ENCODE data around the gene ADAMTS17. TPM values are rescaled to one million over a fixed set of nuclear protein-coding genes. Genes with fewer than 3 reads are reported as not detected.
A peak's percentile ranks its signal among the peaks of the same experiment; 100 is the strongest.

ADAMTS17 gene
- total RNA-seq, 1 experiment from 2014 or later: 4.2 TPM

DNA sequence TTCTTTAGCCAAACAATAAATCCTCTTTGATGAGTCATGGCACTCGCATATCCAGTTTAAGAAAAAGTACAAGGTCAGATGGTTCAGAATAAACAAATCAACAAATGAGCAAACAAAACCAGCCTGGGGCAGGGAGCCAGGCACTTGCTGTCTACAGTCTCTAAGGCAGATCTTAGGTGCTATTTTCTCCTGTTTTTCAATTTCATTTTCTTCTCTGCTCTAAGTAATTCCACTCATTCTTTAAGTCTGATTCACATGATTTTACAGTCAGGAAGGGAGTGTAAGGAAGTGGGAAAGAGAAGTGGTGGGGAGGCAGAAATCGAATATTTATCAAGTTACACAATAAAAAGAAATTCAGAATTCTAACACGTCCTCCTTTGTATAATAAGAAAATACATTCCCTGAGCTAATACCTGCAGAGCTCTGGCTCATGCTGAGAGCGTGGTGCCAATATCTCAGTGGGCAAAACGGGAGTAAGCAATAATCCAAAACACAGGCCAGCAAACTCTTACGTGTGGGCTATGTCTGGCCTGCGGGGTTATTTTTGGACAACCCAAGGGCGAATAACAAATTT is 298.6 kb downstream of the ADAMTS17 start:
- H4K20me1 ChIP-seq (ENCODE audit: insufficient read depth): no peaks in the 10 kb centered on the region
- no peaks in the 10 kb centered on the region for H3K27me3 ChIP-seq (ENCODE audit: insufficient read depth, low read length)
- DNase-seq (ENCODE audit: low read depth, low spot score): peak; percentile 33
- BruUV-seq (replicated peaks): no TSS peak
- peak overlapping the region; percentile 46 for H3K9ac ChIP-seq (ENCODE audit: low read length)
- peak; percentile 79 for ATAC-seq
- H3K4me1 ChIP-seq (ENCODE audit: control insufficient read depth in 1 of 2, insufficient read depth in 2 of 2, low read length in 2 of 2): peaks cover 25 to 27% of the 10 kb centered on the region in 2 experiments
- H3K4me3 ChIP-seq (replicated peaks in 1 of 2; ENCODE audit: low read depth in 1 of 2, low read length in 2 of 2): peak overlapping the region; percentile 15 to 46; a peak in 3 of 4 replicates
- no peaks in the 10 kb centered on the region for H3K9me2 ChIP-seq (ENCODE audit: insufficient read depth)
- peak overlapping the region; percentile 78 for H3K4me2 ChIP-seq (ENCODE audit: low read length)
- ChIA-PET CTCF (no interaction called here), POLR2A (no interaction called here), RAD21 (ENCODE audit: low non-redundant PET in 1 of 2, low total read pairs in 2 of 2, uncharacterized antibody in 2 of 2, unreplicated experiment in 2 of 2) (no interaction called here)
- H3K9me3 ChIP-seq (ENCODE audit: control insufficient read depth in 1 of 2, insufficient read depth in 1 of 2, low read depth in 1 of 2, low read length in 2 of 2): no peaks in the 10 kb centered on the region
- TF ChIP-seq JUND (IDR thresholded peaks at IDR 0.05) (peak; percentile 74), SP1 (IDR thresholded peaks at IDR 0.05; ENCODE audit: low read depth) (peak; percentile 79), RAD21 (IDR thresholded peaks at IDR 0.05; ENCODE audit: low read depth) (no peak), POLR2A (IDR thresholded peaks at IDR 0.05; ENCODE audit: borderline replicate concordance, extremely low read depth, insufficient read depth, insufficient read length) (no peak), CEBPB (IDR thresholded peaks at IDR 0.05; ENCODE audit: low read depth) (peak; percentile 51), ELF1 (IDR thresholded peaks at IDR 0.05; ENCODE audit: borderline replicate concordance, low read depth) (peak; percentile 14; the same call in 1 of the 2 replicates), FOSL1 (IDR thresholded peaks at IDR 0.05; ENCODE audit: low read depth) (peak; percentile 81), SRF (IDR thresholded peaks at IDR 0.05; ENCODE audit: low read depth) (no peak)
- H2AFZ ChIP-seq (ENCODE audit: low read depth, low read length, poor library complexity, severe bottlenecking): peak overlapping the region; percentile 86
- no peaks in the 10 kb centered on the region for H3K79me2 ChIP-seq (ENCODE audit: insufficient read depth, low read length)
- no peaks in the 10 kb centered on the region for H3K36me3 ChIP-seq (ENCODE audit: control insufficient read depth in 1 of 2, insufficient read depth in 2 of 2, low read length in 2 of 2)
- intact Hi-C loops (cut with micrococcal nuclease): loop anchor here (5.0 kb wide), 1 partner anchor 294 kb away; no protein-coding TSS in a partner anchor
- H3K27ac ChIP-seq (ENCODE audit: low read depth, low read length): peak overlapping the region; percentile 63

DNA sequence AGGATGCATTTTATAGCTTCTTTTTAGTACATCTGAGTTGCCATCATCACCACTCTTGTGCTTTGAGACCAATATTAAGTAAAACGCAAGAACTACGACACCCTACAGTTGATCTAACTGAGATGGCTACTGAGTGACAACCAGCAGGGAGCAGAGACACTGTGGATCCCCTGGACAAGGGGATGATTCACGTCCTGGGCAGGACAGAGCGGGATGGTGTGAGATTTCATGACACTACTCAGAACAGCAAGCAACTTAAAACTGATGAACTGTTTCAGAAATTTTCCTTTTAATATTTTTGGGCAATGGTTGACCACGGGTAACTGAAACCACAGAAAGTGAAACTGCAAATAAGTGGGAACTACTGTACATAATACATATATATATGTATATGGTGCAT is 299.2 kb downstream of the ADAMTS17 start:
- ChIA-PET POLR2A (no interaction called here), CTCF (no interaction called here), RAD21 (ENCODE audit: low non-redundant PET in 1 of 2, low total read pairs in 2 of 2, uncharacterized antibody in 2 of 2, unreplicated experiment in 2 of 2) (no interaction called here)
- H3K9me3 ChIP-seq (ENCODE audit: control insufficient read depth in 1 of 2, insufficient read depth in 1 of 2, low read depth in 1 of 2, low read length in 2 of 2): no peaks in the 10 kb centered on the region
- no peaks in the 10 kb centered on the region for H3K36me3 ChIP-seq (ENCODE audit: control insufficient read depth in 1 of 2, insufficient read depth in 2 of 2, low read length in 2 of 2)
- peaks cover 25 to 27% of the 10 kb centered on the region in 2 experiments for H3K4me1 ChIP-seq (ENCODE audit: control insufficient read depth in 1 of 2, insufficient read depth in 2 of 2, low read length in 2 of 2)
- DNase-seq (ENCODE audit: low read depth, low spot score) (no peak), ATAC-seq (peak; percentile 64)
- peak overlapping the region; percentile 46 for H3K9ac ChIP-seq (ENCODE audit: low read length)
- H3K79me2 ChIP-seq (ENCODE audit: insufficient read depth, low read length): no peaks in the 10 kb centered on the region
- peak overlapping the region in 1 of 2 experiments; percentile 46; a peak in 2 of 4 replicates for H3K4me3 ChIP-seq (replicated peaks in 1 of 2; ENCODE audit: low read depth in 1 of 2, low read length in 2 of 2)
- intact Hi-C loops (cut with micrococcal nuclease): loop anchor here (5.0 kb wide), 1 partner anchor 295 kb away; no protein-coding TSS in a partner anchor
- no peaks in the 10 kb centered on the region for H3K9me2 ChIP-seq (ENCODE audit: insufficient read depth)
- H3K4me2 ChIP-seq (ENCODE audit: low read length): peak overlapping the region; percentile 78
- H4K20me1 ChIP-seq (ENCODE audit: insufficient read depth): no peaks in the 10 kb centered on the region
- H3K27me3 ChIP-seq (ENCODE audit: insufficient read depth, low read length): no peaks in the 10 kb centered on the region
- peak overlapping the region; percentile 63 for H3K27ac ChIP-seq (ENCODE audit: low read depth, low read length)
- TF ChIP-seq CEBPB (IDR thresholded peaks at IDR 0.05; ENCODE audit: low read depth): no peak
- no peak for TF ChIP-seq ZNF274 (IDR thresholded peaks at IDR 0.05; ENCODE audit: low read depth, low read length)
- TF ChIP-seq SIN3A (IDR thresholded peaks at IDR 0.05; ENCODE audit: low read depth): no peak
- TF ChIP-seq, protein P1, sequence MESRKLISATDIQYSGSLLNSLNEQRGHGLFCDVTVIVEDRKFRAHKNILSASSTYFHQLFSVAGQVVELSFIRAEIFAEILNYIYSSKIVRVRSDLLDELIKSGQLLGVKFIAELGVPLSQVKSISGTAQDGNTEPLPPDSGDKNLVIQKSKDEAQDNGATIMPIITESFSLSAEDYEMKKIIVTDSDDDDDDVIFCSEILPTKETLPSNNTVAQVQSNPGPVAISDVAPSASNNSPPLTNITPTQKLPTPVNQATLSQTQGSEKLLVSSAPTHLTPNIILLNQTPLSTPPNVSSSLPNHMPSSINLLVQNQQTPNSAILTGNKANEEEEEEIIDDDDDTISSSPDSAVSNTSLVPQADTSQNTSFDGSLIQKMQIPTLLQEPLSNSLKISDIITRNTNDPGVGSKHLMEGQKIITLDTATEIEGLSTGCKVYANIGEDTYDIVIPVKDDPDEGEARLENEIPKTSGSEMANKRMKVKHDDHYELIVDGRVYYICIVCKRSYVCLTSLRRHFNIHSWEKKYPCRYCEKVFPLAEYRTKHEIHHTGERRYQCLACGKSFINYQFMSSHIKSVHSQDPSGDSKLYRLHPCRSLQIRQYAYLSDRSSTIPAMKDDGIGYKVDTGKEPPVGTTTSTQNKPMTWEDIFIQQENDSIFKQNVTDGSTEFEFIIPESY (IDR thresholded peaks at IDR 0.05; ENCODE audit: extremely low read depth, insufficient replicate concordance, low read length): no peak
- TF ChIP-seq SRF (IDR thresholded peaks at IDR 0.05; ENCODE audit: low read depth): no peak
- TF ChIP-seq, protein P2, sequence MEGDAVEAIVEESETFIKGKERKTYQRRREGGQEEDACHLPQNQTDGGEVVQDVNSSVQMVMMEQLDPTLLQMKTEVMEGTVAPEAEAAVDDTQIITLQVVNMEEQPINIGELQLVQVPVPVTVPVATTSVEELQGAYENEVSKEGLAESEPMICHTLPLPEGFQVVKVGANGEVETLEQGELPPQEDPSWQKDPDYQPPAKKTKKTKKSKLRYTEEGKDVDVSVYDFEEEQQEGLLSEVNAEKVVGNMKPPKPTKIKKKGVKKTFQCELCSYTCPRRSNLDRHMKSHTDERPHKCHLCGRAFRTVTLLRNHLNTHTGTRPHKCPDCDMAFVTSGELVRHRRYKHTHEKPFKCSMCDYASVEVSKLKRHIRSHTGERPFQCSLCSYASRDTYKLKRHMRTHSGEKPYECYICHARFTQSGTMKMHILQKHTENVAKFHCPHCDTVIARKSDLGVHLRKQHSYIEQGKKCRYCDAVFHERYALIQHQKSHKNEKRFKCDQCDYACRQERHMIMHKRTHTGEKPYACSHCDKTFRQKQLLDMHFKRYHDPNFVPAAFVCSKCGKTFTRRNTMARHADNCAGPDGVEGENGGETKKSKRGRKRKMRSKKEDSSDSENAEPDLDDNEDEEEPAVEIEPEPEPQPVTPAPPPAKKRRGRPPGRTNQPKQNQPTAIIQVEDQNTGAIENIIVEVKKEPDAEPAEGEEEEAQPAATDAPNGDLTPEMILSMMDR (IDR thresholded peaks at IDR 0.05 in 2 of 3, conservative IDR thresholded peaks at IDR 0.05 in 1 of 3; ENCODE audit: borderline replicate concordance in 1 of 3, insufficient read depth in 1 of 3, low read depth in 2 of 3, low read length in 2 of 3): no peak
- TF ChIP-seq TCF7L2 (IDR thresholded peaks at IDR 0.05; ENCODE audit: borderline replicate concordance, extremely low read depth, insufficient read depth, insufficient read length): no peak
- H2AFZ ChIP-seq (ENCODE audit: low read depth, low read length, poor library complexity, severe bottlenecking): peak overlapping the region; percentile 86
- no TSS peak for BruUV-seq (replicated peaks)

All from HCT116 (cell line).